Right kidney (tissue), 1 donor: ENCODE data around the gene RPL34.
A peak's percentile ranks its signal among the peaks of the same experiment; 100 is the strongest.

Experiments
- DNase-seq: peaks from one replicate; pipeline ENCODE4 v3.0.0-alpha.2; 2016

Gene RPL34

GRCh38 chr4:108620933-108621905 lies 843 bp downstream of the RPL34 start:
- no peak for DNase-seq

GRCh38 chr4:108622022-108622421 lies 1.6 kb downstream of the RPL34 start:
- no peak for DNase-seq

GRCh38 chr4:108622828-108623227 lies 2.5 kb downstream of the RPL34 start:
- DNase-seq = no peak

- no peak for DNase-seq
Observed at GRCh38 chr4:108624263-108625056, 4.1 kb downstream of the RPL34 start.

GRCh38 chr4:108626056-108626455 lies 5.7 kb downstream of the RPL34 start:
- DNase-seq = no peak

- no peak for DNase-seq
Observed at GRCh38 chr4:108628411-108628810, 8.0 kb downstream of the RPL34 start.

GRCh38 chr4:108635070-108635655 lies 14.8 kb downstream of the RPL34 start:
- no peak for DNase-seq

GRCh38 chr4:108636246-108636645 lies 15.9 kb downstream of the RPL34 start:
- DNase-seq = no peak

GRCh38 chr4:108637856-108638255 lies 17.5 kb downstream of the RPL34 start:
- no peak for DNase-seq

GRCh38 chr4:108644237-108644636 lies 23.9 kb downstream of the RPL34 start:
- no peak for DNase-seq

GRCh38 chr4:108646706-108647105 lies 26.3 kb downstream of the RPL34 start:
- no peak for DNase-seq

GRCh38 chr4:108649863-108650211 lies 29.5 kb downstream of the RPL34 start:
- DNase-seq = no peak

- DNase-seq = peak; percentile 96
Observed at GRCh38 chr4:108650212-108651013, 30.0 kb downstream of the RPL34 start, which contains the start of gene OSTC. OSTC (plus strand) TSS chr4:108650599; CDS start chr4:108650656, 57 bp downstream.

GRCh38 chr4:108651014-108651791 lies 30.8 kb downstream of the RPL34 start:
- peak; percentile 16 for DNase-seq

- DNase-seq = peak; percentile 4
Observed at GRCh38 chr4:108662629-108663028, 42.3 kb downstream of the RPL34 start.

GRCh38 chr4:108674356-108674977 lies 54.1 kb downstream of the RPL34 start:
- DNase-seq = no peak
